ENCODE data around the gene DDAH1. TPM values are rescaled to one million over a fixed set of nuclear protein-coding genes. Genes with fewer than 3 reads are reported as not detected.

The DDAH1 gene
- polyA plus RNA-seq, 2 of the 4 experiments (the other 2 are of a cell fraction) = 5.7 to 12.6 TPM

DNA sequence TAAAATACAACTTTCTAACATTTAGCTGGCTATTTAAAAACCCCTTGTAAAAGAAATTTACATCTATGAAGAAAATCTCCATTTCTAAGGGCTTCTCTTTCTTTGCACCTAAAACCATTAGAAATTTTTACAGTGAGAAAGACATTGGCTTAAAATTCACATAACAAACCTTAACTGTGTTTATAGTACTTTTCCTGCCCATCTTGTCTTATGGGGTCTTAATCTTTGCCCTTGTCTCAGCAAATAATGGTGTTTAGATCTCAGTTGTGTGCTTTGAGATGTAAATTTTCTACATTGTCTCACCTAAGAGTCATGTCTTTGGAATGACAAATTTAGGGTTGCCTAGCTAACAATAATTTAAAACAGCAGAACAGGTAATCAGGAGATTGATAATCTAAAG lies 71.5 kb downstream of the DDAH1 start:
- no peak overlapping the region for H3K4me3 ChIP-seq
- no peak overlapping the region for H3K4me2 ChIP-seq
- H3K9me3 ChIP-seq = no peaks in the 10 kb centered on the region
- DNase-seq (ENCODE audit: low read depth in 1 of 2, low spot score in 1 of 2) = no peak
- CTCF ChIA-PET = interaction anchor here (1.4 to 2.2 kb wide), 2 partner anchors 53 to 85 kb away, joined by 3 to 8 read pairs; no protein-coding TSS in a partner anchor
- no peak for ATAC-seq
- no peak for TF ChIP-seq SREBF2 (IDR thresholded peaks at IDR 0.05)
- TF ChIP-seq RCOR1 (IDR thresholded peaks at IDR 0.05; ENCODE audit: low read depth, low read length) = no peak
- TF ChIP-seq RNF2 (IDR thresholded peaks at IDR 0.05; ENCODE audit: borderline replicate concordance, low read depth) = no peak
- TF ChIP-seq HEYL (CRISPR knock-in tag; IDR thresholded peaks at IDR 0.05) = no peak
- no peak for TF ChIP-seq CHD2 (IDR thresholded peaks at IDR 0.05; ENCODE audit: low read length, partially characterized antibody)
- TF ChIP-seq TFCP2L1 (CRISPR knock-in tag; IDR thresholded peaks at IDR 0.05) = no peak
- no peak for TF ChIP-seq NFE2L2 (conservative IDR thresholded peaks at IDR 0.05; ENCODE audit: low read length)
- no peak for TF ChIP-seq MAFK (IDR thresholded peaks at IDR 0.05; ENCODE audit: partially characterized antibody)
- TF ChIP-seq POLR2AphosphoS2 (conservative IDR thresholded peaks at IDR 0.05; ENCODE audit: low read length) = no peak
- FAIRE-seq = no peak
- H3K27ac ChIP-seq = no peak overlapping the region
- POLR2A ChIA-PET = no interaction called here
- no peaks in the 10 kb centered on the region for H3K4me1 ChIP-seq

GRCh38 chr1:85388416-85388815 lies 76.5 kb downstream of the DDAH1 start:
- TF ChIP-seq RARB (CRISPR knock-in tag; IDR thresholded peaks at IDR 0.05) = no peak
- TF ChIP-seq MAX (IDR thresholded peaks at IDR 0.05) = no peak
- no peak for TF ChIP-seq ATOH8 (CRISPR knock-in tag; IDR thresholded peaks at IDR 0.05; ENCODE audit: low read depth)
- no peak for TF ChIP-seq POLR2AphosphoS2 (conservative IDR thresholded peaks at IDR 0.05; ENCODE audit: low read length)
- no peak for TF ChIP-seq TP53 (CRISPR knock-in tag; IDR thresholded peaks at IDR 0.05)
- no peak for TF ChIP-seq CHD2 (IDR thresholded peaks at IDR 0.05; ENCODE audit: low read length, partially characterized antibody)
- TF ChIP-seq SMC3 (IDR thresholded peaks at IDR 0.05) = no peak
- no peak for TF ChIP-seq POLR2A (IDR thresholded peaks at IDR 0.05; ENCODE audit: low read length)
- H3K4me3 ChIP-seq = no peak overlapping the region
- no peak for ATAC-seq
- no peaks in the 10 kb centered on the region for H3K9me3 ChIP-seq
- DNase-seq (ENCODE audit: low read depth in 1 of 2, low spot score in 1 of 2) = no peak
- POLR2A ChIA-PET = no interaction called here
- no peaks in the 10 kb centered on the region for H3K4me1 ChIP-seq
- no peak for FAIRE-seq
- H3K27ac ChIP-seq = no peak overlapping the region
- no peak overlapping the region for H3K4me2 ChIP-seq
- CTCF ChIA-PET = no interaction called here

GRCh38 chr1:85387781-85388180 lies 77.2 kb downstream of the DDAH1 start:
- FAIRE-seq (no peak), ATAC-seq (no peak), DNase-seq (ENCODE audit: low read depth in 1 of 2, low spot score in 1 of 2) (no peak)
- Histone ChIP-seq H3K27ac (no peak overlapping the region), H3K9me3 (peaks cover 2% of the 10 kb centered on the region; the same call in 1 of the 3 replicates), H3K4me3 (no peak overlapping the region), H3K4me1 (no peaks in the 10 kb centered on the region), H3K4me2 (no peak overlapping the region)
- POLR2A ChIA-PET = no interaction called here
- TF ChIP-seq JUNB (IDR thresholded peaks at IDR 0.05) = no peak
- TF ChIP-seq HDAC2 (IDR thresholded peaks at IDR 0.05) = no peak
- no peak for TF ChIP-seq GATA3 (IDR thresholded peaks at IDR 0.05; ENCODE audit: borderline replicate concordance)
- TF ChIP-seq RARB (CRISPR knock-in tag; IDR thresholded peaks at IDR 0.05) = no peak
- no peak for TF ChIP-seq TP53 (CRISPR knock-in tag; IDR thresholded peaks at IDR 0.05)
- TF ChIP-seq CHD4 (IDR thresholded peaks at IDR 0.05; ENCODE audit: borderline replicate concordance) = no peak
- no peak for TF ChIP-seq MAFK (IDR thresholded peaks at IDR 0.05; ENCODE audit: partially characterized antibody)
- no peak for TF ChIP-seq BCL3 (IDR thresholded peaks at IDR 0.05)
- no peak for TF ChIP-seq FOXS1 (CRISPR knock-in tag; IDR thresholded peaks at IDR 0.05)
- no peak for TF ChIP-seq EHF (CRISPR knock-in tag; IDR thresholded peaks at IDR 0.05)
- no peak for TF ChIP-seq RNF2 (IDR thresholded peaks at IDR 0.05; ENCODE audit: borderline replicate concordance, low read depth)
- TF ChIP-seq BHLHE40 (IDR thresholded peaks at IDR 0.05; ENCODE audit: low read depth, low read length) = no peak
- no peak for TF ChIP-seq POLR2AphosphoS2 (conservative IDR thresholded peaks at IDR 0.05; ENCODE audit: low read length)
- 73% methylated on average over 2 of the region's 2 CpGs for WGBS (ENCODE audit: missing lambda C conversion rate)
- CTCF ChIA-PET = no interaction called here
